ENCODE data around the gene MYBPC3. TPM values are rescaled to one million over a fixed set of nuclear protein-coding genes. Genes with fewer than 3 reads are reported as not detected.

MYBPC3 gene
- total and polyA plus RNA-seq, 2 experiments from 2014 or later = not detected

GRCh38 chr11:47331454-47332302 is 20.8 kb downstream of the MYBPC3 start:
- no peaks in the 10 kb centered on the region for H3K79me2 ChIP-seq (replicated peaks; ENCODE audit: insufficient read depth)
- DNase-seq (ENCODE audit: low spot score) (no peak), ATAC-seq (no peak)
- H3K36me3 ChIP-seq (ENCODE audit: insufficient read depth) = no peaks in the 10 kb centered on the region
- Mint-ChIP-seq H3K4me1 (no peaks in the 10 kb centered on the region), H3K36me3 (ENCODE audit: low read depth) (peaks cover 9% of the 10 kb centered on the region), H3K4me3 (no peak overlapping the region; the same call in 2 of the 3 replicates), H3K9me3 (no peaks in the 10 kb centered on the region), H3K27ac (no peak overlapping the region), H3K27me3 (ENCODE audit: insufficient read depth, low read depth, poor library complexity) (peaks cover 13% of the 10 kb centered on the region)
- H2AFZ ChIP-seq = no peak overlapping the region
- H3K27me3 ChIP-seq (ENCODE audit: insufficient read depth) = no peaks in the 10 kb centered on the region
- H3F3A ChIP-seq (replicated peaks; ENCODE audit: low read depth) = no peaks in the 10 kb centered on the region
- no peaks in the 10 kb centered on the region for H3K9me2 ChIP-seq (ENCODE audit: insufficient read depth)
- no peak overlapping the region for H3K27ac ChIP-seq (ENCODE audit: low read depth)
- no peak overlapping the region for H3K4me3 ChIP-seq
- no peak overlapping the region for H3K4me2 ChIP-seq
- H3K4me1 ChIP-seq (ENCODE audit: insufficient read depth) = no peaks in the 10 kb centered on the region
- no peak for TF ChIP-seq EZH2 (IDR thresholded peaks at IDR 0.05; ENCODE audit: low read depth, unreplicated experiment)
- TF ChIP-seq CREB1 (CRISPR knock-in tag; IDR thresholded peaks at IDR 0.05; ENCODE audit: low read depth) = no peak
- no peak for TF ChIP-seq ZNF331 (CRISPR knock-in tag; IDR thresholded peaks at IDR 0.05; ENCODE audit: low read depth)
- no peak for TF ChIP-seq NANOG (IDR thresholded peaks at IDR 0.05; ENCODE audit: borderline replicate concordance)
- no peak for TF ChIP-seq REST (IDR thresholded peaks at IDR 0.05; ENCODE audit: unreplicated experiment)
- TF ChIP-seq ETS1 (IDR thresholded peaks at IDR 0.05) = no peak
- no peak for TF ChIP-seq POLR2AphosphoS5 (IDR thresholded peaks at IDR 0.05; ENCODE audit: low read depth)
- TF ChIP-seq ZNF114 (CRISPR knock-in tag; IDR thresholded peaks at IDR 0.05) = no peak
- TF ChIP-seq ZNF462 (CRISPR knock-in tag; IDR thresholded peaks at IDR 0.05) = no peak
- no peak for TF ChIP-seq CTCF (conservative IDR thresholded peaks at IDR 0.05; ENCODE audit: low read depth in 2 of 2)
- TF ChIP-seq EZH2phosphoT487 (IDR thresholded peaks at IDR 0.05; ENCODE audit: unreplicated experiment) = no peak
- TF ChIP-seq STAT1 (IDR thresholded peaks at IDR 0.05; ENCODE audit: unreplicated experiment) = no peak
- no peak for TF ChIP-seq JUNB (IDR thresholded peaks at IDR 0.05; ENCODE audit: unreplicated experiment)
- no peaks in the 10 kb centered on the region; the same call in 1 of the 2 replicates for H4K20me1 ChIP-seq (replicated peaks; ENCODE audit: insufficient read depth)

Data from GM23338 (cell line).